ENCODE results near the gene RASL12.
"Not testable (repeated sequence)": the region's sequence is repeated elsewhere in the genome, so short reads cannot be mapped to it uniquely, and the experiment has no call there.

Gene RASL12

DNA sequence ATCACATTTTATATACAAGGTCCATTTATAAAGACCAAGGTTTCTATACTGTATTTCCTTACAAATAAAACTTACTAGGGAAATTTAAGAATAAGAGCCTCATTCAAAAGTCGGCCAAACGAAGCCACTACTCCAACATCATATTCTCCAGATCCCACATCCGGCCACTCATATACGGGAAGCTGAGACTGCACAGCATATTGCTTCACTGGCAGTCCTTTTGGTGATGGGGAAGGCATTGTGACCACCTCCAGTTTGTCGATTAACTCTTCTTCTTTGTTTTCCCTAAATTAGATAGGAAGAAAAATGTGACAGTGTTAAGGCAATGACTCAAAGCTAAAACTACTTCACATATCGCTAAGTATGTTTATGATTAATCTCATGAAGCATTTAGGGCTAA is 41.0 kb downstream of the RASL12 start:
- DNase-seq, result no peak

DNA sequence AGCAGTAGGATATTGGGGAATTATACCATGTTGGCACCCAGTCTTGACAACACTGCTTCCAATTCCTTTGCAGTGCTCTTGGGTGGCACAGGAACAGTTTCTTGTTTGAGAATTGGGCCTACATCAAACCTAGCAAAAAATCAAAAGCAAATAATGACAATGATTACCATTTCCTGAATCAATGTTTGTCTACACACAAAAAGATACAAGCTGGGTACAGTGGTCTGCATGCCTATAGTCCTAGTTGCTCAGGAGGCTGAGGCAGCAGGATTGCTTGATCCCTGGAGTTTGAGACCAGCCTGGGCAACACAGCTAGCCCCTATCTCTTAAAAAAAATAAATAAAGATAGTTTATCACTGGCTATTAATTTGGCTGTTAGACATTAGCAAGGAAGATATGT is 46.3 kb downstream of the RASL12 start:
- no peak for DNase-seq

DNA sequence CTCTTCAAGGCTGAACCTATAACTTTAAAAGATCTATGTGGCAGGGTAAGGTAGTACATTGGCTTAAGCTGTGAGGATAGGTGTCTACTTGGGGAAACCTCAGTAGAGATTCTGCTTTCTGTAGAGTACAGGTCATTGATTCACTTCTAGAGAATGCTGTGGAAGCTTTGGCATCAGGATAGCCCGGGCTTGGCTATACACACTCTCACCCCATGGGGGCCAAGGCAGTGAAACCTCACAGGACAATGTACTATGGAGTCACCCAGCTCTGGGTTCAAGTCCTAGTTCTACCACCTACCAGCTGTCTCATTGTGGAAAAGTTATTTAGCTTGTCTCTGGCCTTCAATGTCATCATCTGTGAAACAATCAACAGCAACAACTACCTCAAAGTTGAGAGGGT is 47.4 kb downstream of the RASL12 start:
- no peak for DNase-seq

DNA sequence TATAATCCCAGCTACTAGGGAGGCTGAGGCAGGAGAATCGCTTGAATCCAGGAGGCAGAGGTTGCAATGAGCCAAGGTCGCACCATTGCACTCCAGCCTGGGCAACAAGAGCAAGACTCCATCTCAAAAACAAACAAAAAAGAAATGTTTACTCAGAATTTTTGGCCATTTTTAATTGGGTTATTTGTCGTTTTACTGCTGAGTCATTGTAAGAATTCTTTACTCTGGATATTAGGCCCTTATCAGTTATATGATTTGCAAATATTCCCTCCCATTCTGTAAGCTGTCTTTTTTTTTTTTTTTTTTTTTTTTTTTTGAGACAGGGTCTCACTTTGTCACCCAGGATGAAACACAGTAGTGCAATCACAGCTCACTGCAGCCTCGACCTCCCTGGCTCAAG is 56.6 kb downstream of the RASL12 start:
- DNase-seq, result not testable (repeated sequence)

DNA sequence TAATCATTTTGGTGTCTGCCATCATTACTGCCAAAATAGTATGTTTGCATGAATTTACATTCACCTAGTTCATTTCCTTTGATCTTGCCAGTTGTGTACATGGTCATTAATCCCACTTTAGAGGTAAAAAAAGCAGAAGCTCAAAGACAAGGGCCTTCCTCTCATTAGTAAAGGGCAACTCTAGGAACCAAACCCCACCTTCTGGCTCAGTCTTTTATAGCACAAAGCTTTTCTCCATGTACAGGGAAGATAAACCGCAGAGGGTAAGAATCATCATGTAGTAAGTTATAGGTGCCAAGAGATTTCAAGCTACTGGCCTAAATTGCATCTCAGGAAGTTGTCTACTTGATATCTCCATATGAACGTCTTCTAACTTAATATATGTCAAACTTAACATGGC is 58.8 kb downstream of the RASL12 start:
- no peak for DNase-seq

DNA sequence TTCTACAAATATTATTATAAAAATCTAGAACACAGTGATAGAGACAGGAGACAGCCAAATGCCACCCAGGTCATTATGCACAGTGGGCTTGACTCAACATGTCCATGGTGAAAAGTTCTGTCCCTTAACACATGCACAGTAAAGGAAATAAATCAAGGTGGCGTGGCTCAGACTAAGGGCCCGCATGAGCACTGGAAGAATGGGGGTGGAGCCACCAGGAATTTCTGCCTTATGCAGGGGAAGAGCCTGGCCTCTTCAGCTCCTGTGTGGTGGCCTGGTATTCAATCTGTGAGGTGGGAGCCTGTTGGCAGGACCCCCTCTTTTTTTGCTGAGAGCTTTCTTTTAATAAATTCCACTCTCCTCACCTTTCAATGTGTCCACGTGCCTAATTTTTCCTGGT is 60.9 kb downstream of the RASL12 start:
- no peak for DNase-seq

DNA sequence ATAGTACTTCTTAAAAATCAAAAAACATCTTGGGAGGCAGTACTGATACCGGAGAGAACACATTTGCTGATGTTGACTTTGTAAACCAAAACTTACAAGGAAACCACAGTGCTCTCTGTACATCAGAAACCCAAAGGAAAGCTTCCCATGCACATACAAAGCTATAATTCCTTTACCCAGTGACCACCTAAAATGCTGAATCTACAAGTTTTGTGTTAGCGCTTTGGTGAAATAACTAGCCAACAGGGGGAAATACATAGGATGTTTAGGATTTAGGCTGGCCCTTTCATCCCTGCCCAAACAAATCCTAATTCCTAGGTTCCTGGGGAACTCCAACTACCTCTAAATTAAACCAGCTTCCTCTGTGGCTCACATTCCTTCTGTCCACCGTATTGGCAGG is 62.8 kb downstream of the RASL12 start:
- DNase-seq, result no peak
